Left renal pelvis (tissue), 4 donors: ENCODE measurements around the gene SORT1. TPM values are rescaled to one million over a fixed set of nuclear protein-coding genes. Genes with fewer than 3 reads are reported as not detected.

Source experiments
- DNase-seq, 4 donors: peaks; one replicate each; pipeline ENCODE4 v3.0.0-alpha.2; 2013; ENCODE audit warnings: low read depth in 4 of 4, low spot score in 3 of 4
- polyA plus RNA-seq, 4 donors: library from polyadenylated mRNA; unstranded; fragments of 120-200 nt; gene quantifications; one replicate each; pipeline ENCODE4 v1.2.1, GENCODE V29; 2013; ENCODE audit not compliant: insufficient read length in 4 of 4

SORT1 gene
- polyA plus RNA-seq, 4 donors = 25.7 to 63.4 (median 58.9) TPM

GRCh38 chr1:109280862-109281261 lies 116.9 kb downstream of the SORT1 start:
- DNase-seq = no peak

- DNase-seq = no peak
Observed at GRCh38 chr1:109279615-109280278, 118.0 kb downstream of the SORT1 start.

GRCh38 chr1:109277434-109278204 lies 120.1 kb downstream of the SORT1 start:
- no peak for DNase-seq

- no peak for DNase-seq
Observed at GRCh38 chr1:109275706-109276345, 121.9 kb downstream of the SORT1 start.

GRCh38 chr1:109274533-109275476 lies 122.9 kb downstream of the SORT1 start:
- DNase-seq = no peak

- DNase-seq = no peak
Observed at GRCh38 chr1:109273570-109274288, 124.0 kb downstream of the SORT1 start.

GRCh38 chr1:109272831-109273547 lies 124.7 kb downstream of the SORT1 start:
- no peak for DNase-seq

GRCh38 chr1:109272021-109272799 lies 125.5 kb downstream of the SORT1 start:
- DNase-seq = no peak

- DNase-seq = no peak
Observed at GRCh38 chr1:109271458-109271857, 126.3 kb downstream of the SORT1 start.

- no peak for DNase-seq
Observed at GRCh38 chr1:109270623-109271317, 126.9 kb downstream of the SORT1 start.

GRCh38 chr1:109269981-109270622 lies 127.6 kb downstream of the SORT1 start:
- DNase-seq = no peak

GRCh38 chr1:109269212-109269980 lies 128.3 kb downstream of the SORT1 start:
- DNase-seq = no peak

GRCh38 chr1:109268431-109269211 lies 129.1 kb downstream of the SORT1 start:
- no peak for DNase-seq

- no peak for DNase-seq
Observed at GRCh38 chr1:109267743-109268300, 129.9 kb downstream of the SORT1 start.

GRCh38 chr1:109266965-109267364 lies 130.8 kb downstream of the SORT1 start:
- no peak for DNase-seq
